A549 (cell line): ENCODE measurements around the gene NDUFB2.

ENCODE experiments used
- CEBPB ChIP-seq, 2 experiments: fragments of >200 bp in 1 of 2; sonication (Bioruptor Twin) in 1 of 2; formaldehyde crosslinking in 1 of 2; IDR thresholded peaks; 2 replicates each; pipeline ENCODE4 v1.6.1; 2012 to 2016
- CTCF ChIP-seq: fragments of >200 bp; sonication (Bioruptor Twin); formaldehyde crosslinking; IDR thresholded peaks from 3 replicates; pipeline ENCODE4 v1.5.1; 2016
- ESRRA ChIP-seq: fragments of 150-350 bp; IDR thresholded peaks from 2 replicates; pipeline ENCODE4 v1.6.1; 2014; ENCODE audit warnings: mild to moderate bottlenecking, low read length, borderline replicate concordance
- FOXS1 ChIP-seq: fragments of 250-450 bp; sonication (Bioruptor Pico); IDR thresholded peaks from 2 replicates; pipeline ENCODE4 v1.5.0; 2020; ENCODE audit warnings: mild to moderate bottlenecking, moderate library complexity
- JUN ChIP-seq, 2 experiments: fragments of >200 bp; sonication (Bioruptor Twin); formaldehyde crosslinking; IDR thresholded peaks; 2 replicates in 1 of 2; 3 replicates in 1 of 2; pipeline ENCODE4 v1.6.1; 2016 to 2017
- JUNB ChIP-seq: fragments of >200 bp; sonication (Bioruptor Twin); formaldehyde crosslinking; IDR thresholded peaks from 2 replicates; pipeline ENCODE4 v1.6.1; 2016
- MYC ChIP-seq: IDR thresholded peaks from 2 replicates; pipeline ENCODE4 v1.6.1; 2012; ENCODE audit warnings: mild to moderate bottlenecking, inconsistent platforms, low read length, improper control_type of control experiment, borderline replicate concordance
- POLR2A ChIP-seq: IDR thresholded peaks from 2 replicates; pipeline ENCODE4 v1.6.1; 2012; ENCODE audit warnings: mild to moderate bottlenecking, low read length
- RCOR1 ChIP-seq: fragments of 150-350 bp; IDR thresholded peaks from 2 replicates; pipeline ENCODE4 v1.6.1; 2014; ENCODE audit warnings: antibody characterized with exemption, low read length, low read depth
- SMC3 ChIP-seq: fragments of >200 bp; sonication (Bioruptor Twin); formaldehyde crosslinking; IDR thresholded peaks from 3 replicates; pipeline ENCODE4 v1.6.1; 2018; ENCODE audit warnings: inconsistent platforms
- TFCP2L1 ChIP-seq: fragments of 250-450 bp; sonication (Bioruptor Pico); IDR thresholded peaks from 2 replicates; pipeline ENCODE4 v1.5.0; 2021; ENCODE audit warnings: mild to moderate bottlenecking

- TF ChIP-seq CTCF (no peak), POLR2A (no peak), MYC (no peak), SMC3 (no peak), JUNB (no peak), TFCP2L1 (CRISPR knock-in tag) (no peak), CEBPB (IDR thresholded peaks at IDR 0.05) (no peak), ESRRA (no peak), JUN (IDR thresholded peaks at IDR 0.05) (no peak), FOXS1 (no peak), RCOR1 (no peak)
These were observed 11.0 kb upstream of the NDUFB2 start for GRCh38 chr7:140685407-140686087.
